Measurements from ENCODE around the gene ANKRD23. TPM values are rescaled to one million over a fixed set of nuclear protein-coding genes. Genes with fewer than 3 reads are reported as not detected.
A peak's percentile ranks its signal among the peaks of the same experiment; 100 is the strongest.

The ANKRD23 gene
- total and polyA plus RNA-seq, 2 of the 13 experiments (the other 11 are each of a cell fraction or from before 2014, with no cell fraction given) = 1.5 to 1.6 TPM

DNA sequence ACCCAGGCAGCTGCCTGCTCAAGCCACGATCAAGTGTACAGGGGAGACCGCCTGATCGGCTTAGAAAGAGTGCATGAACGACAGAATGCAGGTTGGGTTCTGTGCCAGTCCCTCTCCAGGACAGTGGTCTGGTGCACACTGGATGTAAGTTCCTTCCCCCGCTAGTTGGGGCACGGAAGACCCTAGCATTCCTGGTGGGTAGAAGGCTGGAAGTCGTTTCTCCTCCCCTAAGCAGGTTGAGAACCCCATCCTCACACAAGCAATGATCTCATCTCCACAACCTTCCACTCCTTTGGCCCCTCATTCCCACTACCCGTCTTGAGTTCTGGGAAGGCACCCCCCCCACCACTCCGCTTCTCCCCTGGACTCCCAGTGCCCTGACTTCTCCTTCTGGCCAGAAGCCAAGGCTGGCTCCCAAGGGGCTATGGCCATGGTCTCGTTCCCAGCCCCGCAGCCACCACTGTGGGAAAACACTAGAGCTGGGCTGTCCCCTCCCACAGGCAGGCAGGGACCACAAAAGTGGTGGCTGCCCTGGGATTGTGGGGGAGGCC is 15.4 kb upstream of the ANKRD23 start (continued):
- no peak for TF ChIP-seq PAX8 (CRISPR knock-in tag; IDR thresholded peaks at IDR 0.05; ENCODE audit: borderline replicate concordance)
- no peak for TF ChIP-seq MYNN (CRISPR knock-in tag; IDR thresholded peaks at IDR 0.05; ENCODE audit: low read depth)

GRCh38 chr2:96857667-96858372 is 14.0 kb upstream of the ANKRD23 start, which contains the start of gene ANKRD39:
Gene ANKRD39 (minus strand): TSS chr2:96858016. CDS start chr2:96857987, 29 bp downstream.
- ChIA-PET POLR2A (interaction anchor here (0.5 to 6.1 kb wide), 25 partner anchors 9 to 577 kb away, joined by 3 to 152 read pairs (median 5); partner anchors contain the start of genes CNNM3, CNNM4 and SEMA4C), CTCF (ENCODE audit: low intra/inter-chr PET ratio, low total read pairs) (interaction anchor here (0.6 to 2.4 kb wide), 5 partner anchors 11 to 255 kb away, joined by 3 to 29 read pairs (median 12); partner anchors contain the start of gene ANKRD36)
- H3K27ac ChIP-seq (ENCODE audit: extremely low read length, insufficient read depth, low read length) = peak within 1 kb of the TSS; percentile 67
- ATAC-seq = peak; percentile 88
- peaks cover 17 to 35% of the 10 kb centered on the region in 2 experiments; a peak in 4 of 5 replicates for H3K36me3 ChIP-seq (replicated peaks in 1 of 2; ENCODE audit: control insufficient read depth in 1 of 2, insufficient read depth in 2 of 2, low read length in 2 of 2)
- FAIRE-seq = peak; percentile 89
- intact Hi-C loops (cut with micrococcal nuclease; ENCODE audit: unreplicated experiment) = loop anchor here (1.0 to 2.0 kb wide), 5 partner anchors 12 to 102 kb away; partner anchors contain the start of gene SEMA4C
- in situ Hi-C loops (cut with HindIII; ENCODE audit: extremely low pct_ligation_motif_present, low pct_unique_long_range_greater_than_20kb) = loop anchor here (5.0 kb wide), 1 partner anchor 94 kb away; no protein-coding TSS in a partner anchor
- H3K4me2 ChIP-seq (ENCODE audit: low read depth, low read length) = peak within 1 kb of the TSS; percentile 98
- peak within 1 kb of the TSS; percentile 73 to 84 (median 75) for H3K4me3 ChIP-seq (replicated peaks in 1 of 3; ENCODE audit: insufficient read depth in 1 of 3, low read depth in 2 of 3, low read length in 3 of 3)
- no peaks in the 10 kb centered on the region for H4K20me1 ChIP-seq (ENCODE audit: insufficient read depth, low read length)
- no TSS peak for BruUV-seq (replicated peaks)
- no peaks in the 10 kb centered on the region for H3K9me3 ChIP-seq (ENCODE audit: low read length)
- WGBS (ENCODE audit: low lambda C conversion rate) = under 1% methylated on average over 58 of the region's 81 CpGs
- H2AFZ ChIP-seq (ENCODE audit: low read length) = no peak within 1 kb of the TSS
- peak; percentile 97 for DNase-seq (ENCODE audit: low spot score)
- H3K9ac ChIP-seq (ENCODE audit: insufficient read depth, low read depth, low read length) = peak within 1 kb of the TSS; percentile 78
- H3K4me1 ChIP-seq (ENCODE audit: insufficient read depth, low read length) = peaks cover 62% of the 10 kb centered on the region
- no peaks in the 10 kb centered on the region; a peak in 1 of 5 replicates for H3K27me3 ChIP-seq (ENCODE audit: control insufficient read depth in 1 of 2, insufficient read depth in 2 of 2, low read length in 2 of 2)
- H3K79me2 ChIP-seq (ENCODE audit: insufficient read depth, low read length) = peaks cover 19% of the 10 kb centered on the region
- peak; percentile 94; the same call in 1 of the 2 replicates for TF ChIP-seq THYN1 (CRISPR knock-in tag; IDR thresholded peaks at IDR 0.05; ENCODE audit: borderline replicate concordance, low read depth)
- TF ChIP-seq KAT8 (CRISPR knock-in tag; IDR thresholded peaks at IDR 0.05) = peak; percentile 81
- TF ChIP-seq ZNF552 (CRISPR knock-in tag; IDR thresholded peaks at IDR 0.05; ENCODE audit: borderline replicate concordance) = no peak
- peak; percentile 29 to 49; a peak in 2 of 4 replicates for TF ChIP-seq KLF16 (CRISPR knock-in tag; IDR thresholded peaks at IDR 0.05)
- TF ChIP-seq EZH2 (conservative IDR thresholded peaks at IDR 0.05; ENCODE audit: low read depth, low read length) = no peak
- no peak; the same call in 1 of the 2 replicates for TF ChIP-seq FOXP4 (CRISPR knock-in tag; IDR thresholded peaks at IDR 0.05)
- TF ChIP-seq PHB2 (IDR thresholded peaks at IDR 0.05; ENCODE audit: partially characterized antibody) = no peak
- TF ChIP-seq, protein P1, sequence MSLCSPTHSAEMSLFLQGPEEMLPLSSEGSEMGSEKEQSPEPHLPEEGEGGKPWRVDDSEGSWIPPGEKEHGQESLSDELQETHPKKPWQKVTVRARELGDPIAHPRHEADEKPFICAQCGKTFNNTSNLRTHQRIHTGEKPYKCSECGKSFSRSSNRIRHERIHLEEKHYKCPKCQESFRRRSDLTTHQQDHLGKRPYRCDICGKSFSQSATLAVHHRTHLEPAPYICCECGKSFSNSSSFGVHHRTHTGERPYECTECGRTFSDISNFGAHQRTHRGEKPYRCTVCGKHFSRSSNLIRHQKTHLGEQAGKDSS (CRISPR knock-in tag; IDR thresholded peaks at IDR 0.05; ENCODE audit: borderline replicate concordance, low read depth) = peak; percentile 95
- TF ChIP-seq PCBP1 (IDR thresholded peaks at IDR 0.05; ENCODE audit: borderline replicate concordance, low read depth, low read length) = peak; percentile 59; the same call in 1 of the 2 replicates
- TF ChIP-seq MAFG (CRISPR knock-in tag; IDR thresholded peaks at IDR 0.05) = no peak; the same call in 1 of the 2 replicates
- TF ChIP-seq CREBL2 (CRISPR knock-in tag; IDR thresholded peaks at IDR 0.05; ENCODE audit: borderline replicate concordance) = peak; percentile 73; the same call in 1 of the 2 replicates
- TF ChIP-seq DPF2 (CRISPR knock-in tag; IDR thresholded peaks at IDR 0.05; ENCODE audit: borderline replicate concordance, low read depth) = peak; percentile 50; the same call in 1 of the 2 replicates
- TF ChIP-seq SYNCRIP (IDR thresholded peaks at IDR 0.05; ENCODE audit: insufficient read depth, low read depth, low read length) = no peak
- peak; percentile 77; the same call in 1 of the 2 replicates for TF ChIP-seq ZNF333 (CRISPR knock-in tag; IDR thresholded peaks at IDR 0.05; ENCODE audit: borderline replicate concordance)

Measured in HepG2 (cell line).